HG03432 (cell line): ENCODE results near the gene MROH2A.
"Not testable (repeated sequence)": the region's sequence is repeated elsewhere in the genome, so short reads cannot be mapped to it uniquely, and the experiment has no call there.

Experiments used
- ATAC-seq: cut with Tn5 transposase; IDR thresholded peaks from one replicate; pipeline ENCODE4 v1.9.1; 2021; ENCODE audit warnings: mild to moderate bottlenecking, moderate library complexity; ENCODE audit not compliant: unreplicated experiment

Gene MROH2A, protein sequence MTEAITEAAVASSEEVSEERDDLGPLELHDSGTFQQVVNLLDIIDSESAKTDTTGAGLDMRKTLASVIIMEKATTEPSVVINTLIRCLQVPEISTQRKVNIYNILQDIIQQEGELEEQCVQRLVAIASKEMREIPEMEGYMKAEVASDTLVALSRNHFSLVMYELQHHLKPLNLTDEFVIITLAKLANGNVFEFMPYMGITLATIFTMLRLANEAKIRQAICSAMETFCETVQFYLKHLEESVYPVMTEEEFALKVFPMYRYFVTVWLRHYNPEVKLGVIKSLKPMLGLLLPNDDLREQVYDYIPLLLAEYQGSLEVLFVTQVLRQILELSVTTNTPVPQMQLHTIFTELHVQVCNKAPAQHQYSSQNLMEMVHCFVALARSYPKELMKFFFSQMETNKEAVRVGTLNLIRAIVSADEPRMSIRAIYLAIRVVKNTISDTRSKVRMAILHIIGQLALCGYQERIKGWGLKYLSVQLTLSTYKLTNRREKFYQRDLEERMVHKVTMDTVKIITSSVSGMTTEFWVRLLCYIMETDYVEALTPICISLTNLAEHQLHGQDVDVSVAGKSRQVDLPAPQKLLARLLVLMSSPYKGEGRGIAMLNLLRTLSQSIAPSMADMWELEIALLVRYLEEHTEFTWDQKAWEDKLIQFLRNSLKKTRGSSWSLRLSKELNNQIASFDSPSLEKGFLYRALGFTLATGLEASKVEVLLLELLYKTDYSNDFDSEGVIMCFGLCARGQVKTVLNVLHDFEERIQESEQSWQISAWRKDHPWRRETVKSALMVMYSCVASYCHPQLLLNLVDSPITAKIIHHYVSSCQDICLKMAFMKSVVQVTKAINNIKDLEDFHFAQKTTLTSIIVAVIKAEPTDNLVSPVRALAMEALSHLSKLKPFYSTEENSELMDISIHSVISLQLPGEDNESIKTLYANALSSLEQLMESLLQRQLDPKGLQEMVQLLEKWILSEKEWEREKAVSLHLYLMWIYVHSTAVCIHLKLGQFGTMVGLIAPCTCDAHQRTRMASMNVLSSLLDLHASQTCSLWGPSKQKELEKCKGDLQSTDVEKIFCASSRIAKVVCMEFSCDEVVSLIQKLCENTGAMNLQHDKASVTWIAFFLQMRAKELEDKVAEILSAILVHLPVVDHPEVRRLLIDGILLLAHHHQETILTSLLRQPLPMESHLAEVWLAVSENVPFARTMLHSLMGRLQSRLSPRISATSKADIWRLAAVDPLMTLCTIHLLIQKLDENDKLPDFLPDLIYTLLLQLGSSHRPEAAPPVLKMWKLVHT (N-terminal part only)

DNA sequence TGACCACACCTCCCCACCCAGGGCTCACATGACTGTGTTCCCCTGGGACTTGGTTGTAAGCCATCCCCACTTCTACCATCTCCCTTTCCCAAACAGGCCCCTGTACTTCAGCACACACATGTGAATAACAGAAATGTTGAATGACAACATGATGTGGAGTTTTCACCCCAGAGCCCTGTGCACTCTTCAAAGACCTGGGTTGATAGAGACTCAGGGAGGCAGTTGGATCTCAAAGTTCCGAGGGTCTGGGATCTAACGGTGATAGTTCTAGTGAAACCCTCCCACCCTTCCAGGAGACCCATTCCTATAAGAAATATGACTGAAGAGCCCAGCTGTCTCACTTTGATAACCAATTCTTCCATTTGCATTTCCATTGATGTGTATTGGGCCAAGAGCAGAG, at the start of gene MROH2A:
MROH2A (plus strand) TSS at position 301 of the 400 bp plus-strand sequence. CDS start 1,029 bp downstream, outside the sequence.
- ATAC-seq, result no peak

DNA sequence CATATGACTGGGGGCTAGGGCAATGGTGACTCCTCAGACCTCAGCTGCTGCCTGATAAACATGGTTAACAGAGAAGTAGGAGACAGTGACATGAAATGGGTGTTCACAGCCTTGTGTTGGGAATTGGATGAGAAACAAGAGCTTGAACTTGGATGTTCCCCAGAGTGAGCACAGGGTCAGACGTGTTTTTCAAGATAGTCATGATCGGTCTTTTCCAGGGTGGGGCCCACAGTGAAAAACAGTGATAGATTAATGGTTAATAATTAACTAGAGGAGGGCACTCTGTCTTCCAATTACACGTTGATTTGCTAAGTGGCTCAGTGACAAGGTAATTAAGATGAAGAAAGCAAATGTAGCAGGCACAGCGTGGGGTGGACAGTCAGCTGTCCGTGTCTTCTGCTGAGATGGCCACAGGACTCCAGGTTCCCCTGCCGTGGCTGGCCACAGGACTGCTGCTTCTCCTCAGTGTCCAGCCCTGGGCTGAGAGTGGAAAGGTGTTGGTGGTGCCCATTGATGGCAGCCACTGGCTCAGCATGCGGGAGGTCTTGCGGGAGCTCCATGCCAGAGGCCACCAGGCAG, 49.3 kb upstream of the MROH2A start, which contains the start of gene UGT1A3:
UGT1A3 (plus strand) TSS at position 320 of the 579 bp plus-strand sequence; CDS start at position 405, 85 bp downstream.
- no peak for ATAC-seq

DNA sequence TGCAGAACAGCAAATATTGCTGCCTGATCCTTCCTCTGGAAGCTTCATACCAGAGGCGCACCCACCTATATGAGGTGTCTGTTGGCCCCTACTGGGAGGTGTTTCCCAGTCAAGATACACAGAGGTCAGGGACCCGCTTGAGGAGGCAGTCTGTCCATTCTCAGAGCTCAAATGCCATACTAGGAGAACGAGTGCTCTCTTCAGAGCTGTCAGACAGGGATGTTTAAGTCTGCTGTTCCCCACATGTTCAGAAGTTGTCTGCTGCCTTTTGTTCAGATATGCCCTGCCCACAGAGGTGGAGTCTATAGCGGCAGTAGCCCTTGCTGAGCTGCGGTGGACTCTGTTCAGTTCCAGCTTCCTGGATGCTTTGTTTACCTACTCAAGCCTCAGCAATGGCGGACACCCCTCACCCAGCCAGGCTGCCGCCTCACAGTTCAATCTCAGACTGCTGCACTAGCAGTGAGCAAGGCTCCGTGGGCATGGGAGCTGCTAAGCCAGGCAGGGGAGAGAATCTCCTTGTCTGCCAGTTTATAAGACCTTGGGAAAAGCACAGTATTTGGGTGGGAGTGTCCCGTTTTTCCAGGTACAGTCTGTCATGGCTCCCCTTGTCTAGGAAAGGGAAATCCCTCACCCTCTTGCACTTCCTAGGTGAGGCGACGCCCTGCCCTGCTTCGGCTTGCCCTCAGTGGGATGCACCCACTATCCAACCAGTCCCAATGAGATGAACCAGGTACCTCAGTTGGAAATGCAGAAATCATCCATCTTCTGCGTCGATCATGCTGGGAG, 41.1 kb upstream of the MROH2A start:
- ATAC-seq, result not testable (repeated sequence)

DNA sequence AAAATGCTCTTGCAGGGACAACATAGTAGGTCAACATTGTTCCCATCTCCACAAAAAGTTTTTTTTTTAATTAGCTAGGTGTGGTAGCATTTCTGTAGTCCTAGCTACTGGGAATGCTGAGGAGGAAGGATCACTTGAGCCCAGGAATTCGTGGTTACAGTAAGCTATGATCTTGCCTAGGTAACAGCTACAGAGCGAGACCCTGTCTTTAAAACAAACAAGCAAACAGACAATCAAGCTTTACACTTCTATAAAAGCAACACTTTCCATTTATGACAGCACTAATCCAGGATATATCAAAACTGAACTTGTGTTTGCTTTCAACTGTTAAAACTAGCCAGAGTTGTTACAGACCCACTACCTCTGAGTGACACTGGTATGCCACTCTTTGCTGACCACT, 37.3 kb upstream of the MROH2A start:
- ATAC-seq, result no peak

DNA sequence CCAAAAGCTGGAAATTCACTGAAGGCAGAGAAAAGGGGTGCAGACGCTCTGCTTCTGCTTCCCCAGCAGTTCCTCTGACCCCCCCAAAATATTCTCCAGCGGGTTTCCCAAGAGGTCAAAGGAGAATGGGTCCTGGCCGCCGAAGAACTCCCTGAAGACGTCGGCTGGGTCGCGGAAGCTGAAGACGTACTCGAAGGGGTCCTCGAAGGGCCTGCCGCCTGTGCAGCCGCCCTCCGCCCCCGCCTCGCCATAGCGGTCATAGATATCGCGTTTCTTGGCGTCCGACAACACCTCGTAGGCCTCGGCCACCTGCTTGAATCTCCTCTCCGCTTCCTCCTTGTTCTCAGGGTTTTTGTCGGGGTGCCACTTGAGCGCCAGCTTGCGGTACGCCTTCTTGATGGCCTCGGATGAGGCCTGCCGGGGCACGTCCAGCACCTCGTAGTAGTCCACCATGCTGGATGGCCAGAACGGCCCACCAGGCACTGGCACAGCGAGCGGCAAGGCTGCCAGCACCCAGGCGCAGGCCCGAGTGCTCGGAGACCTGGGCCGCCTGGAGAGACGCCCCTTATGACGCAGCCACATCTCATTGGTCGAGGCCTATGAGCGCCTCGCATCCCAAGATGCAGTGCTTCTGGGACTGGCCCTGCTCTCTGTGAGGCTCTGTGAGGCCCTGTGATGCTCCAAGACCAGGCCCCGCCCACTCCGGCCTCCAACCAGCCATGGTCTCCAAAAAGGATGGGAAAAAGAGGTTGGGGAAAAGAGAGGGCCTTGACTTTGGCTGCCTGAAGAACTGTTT, 34.5 kb upstream of the MROH2A start:
- no peak for ATAC-seq

DNA sequence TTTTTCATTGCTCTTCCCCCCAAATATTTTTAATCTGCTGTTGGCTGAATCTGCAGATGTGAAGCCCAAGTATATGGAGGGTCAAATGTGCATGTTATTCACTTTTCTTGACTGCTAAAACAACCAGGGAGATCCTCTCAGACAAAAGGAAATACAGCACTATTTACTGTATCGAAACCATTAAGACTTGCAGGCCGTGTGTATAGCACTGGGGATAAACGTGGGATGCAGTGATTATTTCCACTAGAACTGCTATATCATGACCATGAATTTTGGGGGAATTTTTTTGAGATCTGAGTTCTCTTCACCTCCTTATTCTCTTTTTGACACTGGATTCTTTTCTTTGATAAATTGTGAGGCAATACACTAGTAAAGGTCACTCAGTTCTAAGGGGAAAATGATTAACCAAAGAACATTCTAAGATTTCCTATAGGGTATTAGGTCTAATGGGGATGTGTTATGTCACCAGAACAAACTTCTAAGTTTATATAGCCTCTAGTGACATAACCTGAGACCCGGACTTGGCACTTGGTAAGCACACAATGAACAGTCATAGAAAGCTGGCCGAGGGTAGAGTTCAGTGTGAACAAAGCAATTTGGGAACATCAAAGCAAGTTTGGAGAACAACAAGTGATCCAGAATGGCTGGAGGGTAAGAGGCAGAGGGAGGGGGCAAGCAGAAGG, 32.9 kb upstream of the MROH2A start:
- ATAC-seq, result no peak

DNA sequence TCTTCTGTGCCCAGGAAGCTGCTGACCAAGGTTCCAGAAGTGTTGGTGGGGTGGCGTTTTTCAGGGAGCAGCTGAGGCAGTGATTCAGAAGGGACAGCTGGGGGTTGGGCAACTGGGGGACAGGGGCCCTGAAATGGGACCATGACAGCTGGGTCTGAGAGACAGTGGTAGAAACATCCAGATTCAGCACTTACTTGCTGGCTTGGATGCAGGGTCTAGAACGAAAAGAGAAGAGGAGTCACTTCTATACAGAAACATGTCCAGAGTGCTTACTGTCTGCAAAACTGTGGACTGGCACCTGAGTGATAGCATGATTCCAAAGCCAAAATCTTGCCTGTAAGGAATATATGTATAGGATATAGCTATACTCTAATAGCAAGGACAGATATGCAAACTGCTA, 32.3 kb upstream of the MROH2A start:
- ATAC-seq, result not testable (repeated sequence)

DNA sequence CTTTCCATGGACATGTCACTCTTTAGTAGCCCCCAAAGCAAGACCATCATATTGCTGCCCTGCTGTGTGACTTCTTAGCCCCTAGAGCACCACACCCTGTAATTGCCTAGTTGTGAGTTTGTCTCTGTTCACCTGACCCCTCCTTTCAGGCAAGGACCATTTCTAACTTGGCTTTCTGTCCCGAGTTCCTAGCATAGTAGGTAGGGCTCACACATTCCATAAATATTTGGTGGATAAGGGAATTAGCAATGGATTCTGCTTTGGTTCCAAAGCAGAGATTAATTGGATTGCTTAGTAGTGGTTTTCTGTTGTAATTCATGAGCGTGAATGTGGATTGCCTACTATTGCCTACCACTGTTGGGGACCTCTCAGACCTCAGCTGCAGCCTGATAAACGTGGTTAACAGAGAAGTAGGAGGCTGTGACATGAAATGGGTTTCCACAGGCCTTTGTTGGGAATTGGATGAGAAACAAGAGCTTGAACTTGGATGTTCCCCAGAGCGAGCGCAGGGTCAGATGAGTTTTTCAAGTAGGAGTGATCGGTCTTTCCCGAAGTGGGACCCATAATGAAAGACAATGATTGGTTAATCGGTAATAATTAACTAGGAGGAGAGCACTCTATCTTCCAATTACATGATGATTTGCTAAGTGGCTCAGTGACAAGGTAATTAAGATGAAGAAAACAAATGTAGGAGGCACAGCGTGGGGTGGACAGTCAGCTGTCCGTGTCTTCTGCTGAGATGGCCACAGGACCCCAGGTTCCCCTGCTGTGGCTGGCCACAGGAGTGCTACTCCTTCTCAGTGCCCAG, 31.5 kb upstream of the MROH2A start:
- no peak for ATAC-seq

DNA sequence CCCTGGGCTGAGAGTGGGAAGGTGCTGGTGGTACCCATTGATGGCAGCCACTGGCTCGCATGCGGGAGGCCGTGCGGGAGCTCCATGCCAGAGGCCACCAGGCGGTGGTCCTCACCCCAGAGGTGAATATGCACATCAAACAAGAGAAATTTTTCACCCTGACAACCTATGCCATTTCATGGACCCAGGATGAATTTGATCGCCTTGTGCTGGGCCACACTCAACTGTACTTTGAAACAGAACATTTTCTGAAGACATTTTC, 30.9 kb upstream of the MROH2A start:
- ATAC-seq, result no peak

DNA sequence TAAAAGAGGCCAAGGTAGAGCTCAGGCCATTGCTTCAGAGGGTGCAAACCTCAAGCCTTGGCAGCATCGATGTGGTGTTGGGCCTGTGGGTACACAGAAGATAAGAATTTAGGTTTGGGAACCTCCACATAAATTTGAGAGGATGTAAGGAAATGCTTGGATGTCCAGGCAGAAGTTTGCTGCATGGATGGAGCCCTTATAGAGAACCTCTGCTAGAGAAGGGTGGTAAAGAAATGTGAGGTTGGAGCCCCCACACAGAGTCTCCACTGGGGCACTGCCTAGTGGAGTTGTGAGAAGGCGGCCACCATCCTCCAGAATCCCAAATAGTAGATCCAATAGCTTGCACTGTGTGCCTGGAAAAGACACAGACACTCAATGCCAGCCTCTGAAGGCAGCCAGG, 27.4 kb upstream of the MROH2A start:
- ATAC-seq, result not testable (repeated sequence)

DNA sequence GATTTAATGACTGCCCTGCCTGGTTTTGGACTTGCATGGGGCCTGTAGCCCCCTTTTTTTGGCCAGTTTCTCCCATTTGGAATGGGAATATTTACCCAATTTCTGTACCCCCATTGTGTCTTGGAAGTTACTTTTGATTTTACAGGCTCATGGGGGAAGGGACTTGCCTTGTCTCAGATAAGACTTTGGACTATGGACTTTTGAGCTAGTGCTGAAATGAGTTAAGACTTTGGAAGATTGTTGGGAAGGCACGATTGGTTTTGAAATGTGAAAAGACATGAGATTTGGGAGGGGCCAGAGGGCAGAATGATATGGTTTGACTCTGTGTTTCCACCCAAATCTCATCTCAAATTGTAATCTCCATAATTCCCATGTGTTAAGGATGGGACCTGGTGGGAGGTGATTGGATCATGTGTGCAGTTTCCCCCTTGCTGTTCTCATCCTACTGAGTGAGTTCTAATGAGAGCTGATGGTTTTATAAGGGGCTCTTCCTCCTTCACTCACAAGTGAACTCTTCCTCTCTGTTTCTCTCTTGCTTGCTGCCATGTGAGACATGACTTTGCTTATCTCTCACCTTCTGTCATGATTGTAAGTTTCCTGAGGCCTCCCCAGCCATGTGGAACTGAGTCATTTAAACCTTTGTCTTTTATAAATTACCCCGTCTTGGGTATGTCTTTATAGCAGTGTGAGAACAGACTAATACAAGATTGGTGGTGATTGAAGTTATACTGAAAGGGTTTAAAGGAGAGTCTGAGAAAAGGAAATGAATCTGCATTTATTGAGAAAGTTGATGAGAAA, 26.7 kb upstream of the MROH2A start:
- not testable (repeated sequence) for ATAC-seq

DNA sequence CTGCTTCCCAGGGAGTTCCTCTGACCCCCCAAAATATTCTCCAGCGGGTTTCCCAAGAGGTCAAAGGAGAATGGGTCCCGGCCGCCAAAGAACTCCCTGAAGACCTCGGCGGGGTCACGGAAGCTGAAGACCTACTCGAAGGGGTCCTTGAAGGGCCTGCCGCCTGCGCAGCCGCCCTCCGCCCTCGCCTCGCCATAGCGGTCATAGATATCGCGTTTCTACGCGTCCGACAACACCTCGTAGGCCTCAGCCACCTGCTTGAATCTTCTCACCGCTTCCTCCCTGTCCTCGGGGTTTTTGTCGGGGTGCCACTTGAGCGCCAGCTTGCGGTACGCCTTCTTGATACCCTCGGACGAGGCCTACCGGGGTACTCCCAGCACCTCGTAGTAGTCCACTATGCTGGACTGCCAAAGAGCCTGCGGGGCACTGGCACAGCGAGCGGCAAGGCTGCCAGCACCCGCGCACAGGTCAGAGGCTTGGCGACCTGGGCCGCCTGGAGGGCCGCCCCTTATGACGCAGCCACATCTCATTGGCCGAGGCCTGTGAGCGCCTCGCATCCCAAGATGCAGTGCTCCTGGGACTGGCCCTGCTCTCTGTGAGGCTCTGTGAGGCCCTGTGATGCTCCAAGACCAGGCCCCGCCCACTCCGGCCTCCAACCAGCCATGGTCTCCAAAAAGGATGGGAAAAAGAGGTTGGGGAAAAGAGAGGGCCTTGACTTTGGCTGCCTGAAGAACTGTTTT, 23.1 kb upstream of the MROH2A start:
- no peak for ATAC-seq

DNA sequence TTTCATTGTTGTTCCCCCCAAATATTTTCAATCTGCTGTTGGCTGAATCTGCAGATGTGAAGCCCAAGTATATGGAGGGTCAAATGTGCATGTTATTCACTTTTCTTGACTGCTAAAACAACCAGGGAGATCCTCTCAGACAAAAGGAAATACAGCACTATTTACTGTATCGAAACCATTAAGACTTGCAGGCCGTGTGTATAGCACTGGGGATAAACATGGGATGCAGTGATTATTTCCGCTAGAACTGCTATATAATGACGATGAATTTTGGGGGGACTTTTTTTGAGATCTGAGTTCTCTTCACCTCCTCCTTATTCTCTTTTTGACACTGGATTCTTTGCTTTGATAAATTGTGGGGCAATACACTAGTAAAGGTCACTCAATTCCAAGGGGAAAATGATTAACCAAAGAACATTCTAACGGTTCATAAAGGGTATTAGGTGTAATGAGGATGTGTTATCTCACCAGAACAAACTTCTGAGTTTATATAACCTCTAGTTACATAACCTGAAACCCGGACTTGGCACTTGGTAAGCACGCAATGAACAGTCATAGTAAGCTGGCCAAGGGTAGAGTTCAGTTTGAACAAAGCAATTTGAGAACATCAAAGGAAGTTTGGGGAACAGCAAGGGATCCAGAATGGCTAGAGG, 21.6 kb upstream of the MROH2A start:
- ATAC-seq, result no peak

DNA sequence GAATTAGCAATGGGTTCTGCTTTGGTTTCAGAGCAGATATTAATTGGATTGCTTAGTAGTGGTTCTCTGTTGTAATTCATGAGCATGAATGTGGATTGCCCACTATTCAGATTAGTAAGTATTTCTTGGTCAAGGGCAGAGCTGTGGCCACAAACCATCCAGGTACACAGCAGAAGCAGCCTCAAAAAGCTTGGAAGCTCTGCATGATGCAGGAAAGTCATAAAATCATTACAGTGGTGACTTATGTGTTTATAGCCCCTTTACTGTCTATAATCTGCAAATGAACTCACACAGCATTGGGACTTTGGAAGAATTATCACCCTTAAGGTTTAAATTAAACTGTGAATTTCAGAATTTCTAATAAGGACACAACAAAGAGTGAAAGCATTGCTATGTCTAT, 20.0 kb upstream of the MROH2A start:
- no peak for ATAC-seq

DNA sequence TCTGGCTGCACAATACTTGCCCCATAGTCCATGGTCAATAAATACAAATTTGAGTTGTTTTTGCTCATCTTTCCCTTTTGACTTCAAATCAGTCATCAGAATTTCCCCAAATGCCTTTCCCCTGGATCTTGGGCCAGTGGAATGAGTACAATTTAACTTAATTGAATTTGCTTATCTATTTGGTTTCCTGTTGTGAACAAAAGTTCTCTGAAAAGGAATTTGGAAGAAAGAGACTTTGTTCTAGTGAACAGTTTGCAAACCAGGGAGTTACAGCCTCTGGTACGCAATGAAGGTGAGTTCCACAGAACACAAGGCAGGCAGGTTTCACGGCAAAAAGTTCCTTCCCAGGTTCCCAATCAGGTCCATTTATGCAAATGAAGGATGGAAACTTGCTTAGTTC, 19.3 kb upstream of the MROH2A start:
- ATAC-seq, result no peak

DNA sequence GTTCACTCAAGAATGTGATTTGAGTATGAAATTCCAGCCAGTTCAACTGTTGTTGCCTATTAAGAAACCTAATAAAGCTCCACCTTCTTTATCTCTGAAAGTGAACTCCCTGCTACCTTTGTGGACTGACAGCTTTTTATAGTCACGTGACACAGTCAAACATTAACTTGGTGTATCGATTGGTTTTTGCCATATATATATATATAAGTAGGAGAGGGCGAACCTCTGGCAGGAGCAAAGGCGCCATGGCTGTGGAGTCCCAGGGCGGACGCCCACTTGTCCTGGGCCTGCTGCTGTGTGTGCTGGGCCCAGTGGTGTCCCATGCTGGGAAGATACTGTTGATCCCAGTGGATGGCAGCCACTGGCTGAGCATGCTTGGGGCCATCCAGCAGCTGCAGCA, 18.1 kb upstream of the MROH2A start, which contains the start of gene UGT1A1:
UGT1A1 (plus strand) TSS at position 228 of the 400 bp plus-strand sequence; CDS start at position 246, 18 bp downstream.
- no peak for ATAC-seq
